Measurements from ENCODE around the gene GPR139.

Gene GPR139

GRCh38 chr16:19984135-19984534 is 89.6 kb downstream of the GPR139 start:
- WGBS, 2 experiments (ENCODE audit: insufficient coverage in 2 of 2) = 88 to 89% methylated on average over 3 of the region's 3 CpGs
- Histone ChIP-seq H3K36me3 (ENCODE audit: control insufficient read depth, insufficient read depth, low read length) (no peaks in the 10 kb centered on the region), H3K9me3 (ENCODE audit: control insufficient read depth, low read length) (no peaks in the 10 kb centered on the region), H3K27ac (ENCODE audit: low read depth, low read length, severe bottlenecking) (no peak overlapping the region), H3K4me1 (ENCODE audit: control insufficient read depth, insufficient read depth, low read length, poor library complexity, severe bottlenecking) (no peaks in the 10 kb centered on the region), H3K4me3 (ENCODE audit: extremely low read depth, insufficient read depth, low read length, poor library complexity, severe bottlenecking) (no peak overlapping the region)

Data from mesodermal cell (in vitro differentiated cells).